ENCODE measurements around the gene IPMK. TPM values are rescaled to one million over a fixed set of nuclear protein-coding genes. Genes with fewer than 3 reads are reported as not detected.

Gene IPMK
- total and polyA plus RNA-seq, 9 of the 15 experiments (the other 6 are each of a cell fraction or from before 2014, with no cell fraction given), result 0.98 to 4.4 (median 2.7) TPM

GRCh38 chr10:58266826-58267712 is 625 bp downstream of the IPMK start (continued):
- TF ChIP-seq SMARCA4 (IDR thresholded peaks at IDR 0.05), result no peak; the same call in 1 of the 2 replicates
- TF ChIP-seq ZNF184 (CRISPR knock-in tag; IDR thresholded peaks at IDR 0.05), result no peak
- 0 out of 2 replicates have a peak, but pooled peaks have one; percentile 37 for TF ChIP-seq ZBED1 (IDR thresholded peaks at IDR 0.05)
- no peak for TF ChIP-seq PRDM10 (IDR thresholded peaks at IDR 0.05; ENCODE audit: partially characterized antibody)
- no peak for TF ChIP-seq ZBTB34 (CRISPR knock-in tag; IDR thresholded peaks at IDR 0.05)
- TF ChIP-seq ZNF398 (CRISPR knock-in tag; IDR thresholded peaks at IDR 0.05), result no peak
- TF ChIP-seq PCBP2 (IDR thresholded peaks at IDR 0.05; ENCODE audit: low read depth, low read length, poor library complexity, severe bottlenecking), result no peak
- TF ChIP-seq HDAC6 (IDR thresholded peaks at IDR 0.05; ENCODE audit: low read depth, low read length), result no peak
- 0 out of 2 replicates have a peak, but pooled peaks have one; percentile 20 for TF ChIP-seq NR4A1 (CRISPR knock-in tag; IDR thresholded peaks at IDR 0.05)
- TF ChIP-seq NR4A1 (tag; IDR thresholded peaks at IDR 0.05), result no peak
- no peak for TF ChIP-seq SRSF7 (optimal IDR thresholded peaks at IDR 0.05; ENCODE audit: low read depth, low read length)
- TF ChIP-seq TAL1 (IDR thresholded peaks at IDR 0.05), result no peak
- no peak for TF ChIP-seq HLTF (IDR thresholded peaks at IDR 0.05)
- peak; percentile 14 for TF ChIP-seq ARID4B (CRISPR knock-in tag; IDR thresholded peaks at IDR 0.05)
- TF ChIP-seq DMBX1 (CRISPR knock-in tag; IDR thresholded peaks at IDR 0.05; ENCODE audit: borderline replicate concordance), result no peak
- no peak for TF ChIP-seq CBFA2T2 (conservative IDR thresholded peaks at IDR 0.05)
